Glutamatergic neuron (in vitro differentiated cells): Measurements from ENCODE around the gene KCNK15. TPM values are rescaled to one million over a fixed set of nuclear protein-coding genes. Genes with fewer than 3 reads are reported as not detected.

Source experiments
- DNase-seq: peaks from one replicate; pipeline ENCODE4 v3.0.0; 2022
- H3K27ac Mint-ChIP-seq: one replicate; pipeline ENCODE4 v1.8.0; 2020; ENCODE audit warnings: mild to moderate bottlenecking, mixed read lengths, inconsistent platforms; ENCODE audit not compliant: unreplicated experiment
- H3K27me3 Mint-ChIP-seq: one replicate; pipeline ENCODE4 v1.8.0; 2020; ENCODE audit warnings: mild to moderate bottlenecking, moderate library complexity, mixed read lengths, inconsistent platforms; ENCODE audit not compliant: unreplicated experiment
- H3K36me3 Mint-ChIP-seq: one replicate; pipeline ENCODE4 v1.8.0; 2020; ENCODE audit warnings: mild to moderate bottlenecking, mixed read lengths, inconsistent platforms; ENCODE audit not compliant: unreplicated experiment
- H3K4me1 Mint-ChIP-seq: one replicate; pipeline ENCODE4 v1.8.0; 2020; ENCODE audit warnings: mild to moderate bottlenecking, low read depth, mixed read lengths, inconsistent platforms; ENCODE audit not compliant: unreplicated experiment
- H3K4me3 Mint-ChIP-seq: one replicate; pipeline ENCODE4 v1.8.0; 2020; ENCODE audit warnings: mild to moderate bottlenecking, mixed read lengths, inconsistent platforms; ENCODE audit not compliant: unreplicated experiment
- H3K9me3 Mint-ChIP-seq: one replicate; pipeline ENCODE4 v1.8.0; 2020; ENCODE audit warnings: mild to moderate bottlenecking, moderate library complexity, mixed read lengths, inconsistent platforms; ENCODE audit not compliant: unreplicated experiment
- total RNA-seq: library from RNA; stranded (reverse); fragmentation: NEBNext Ultra II Directional; extraction: Animal tissue kit (Norgen Biotek cat#: 25700); gene quantifications from one replicate; pipeline ENCODE4 v1.2.1, GENCODE V29; 2021; ENCODE audit not compliant: unreplicated experiment
- TF ChIP-seq, protein P1 (sequence below): fragments of 200-600 bp; sonication (generic); IDR thresholded peaks from one replicate; pipeline ENCODE4 v1.5.0; 2021; ENCODE audit not compliant: partially characterized antibody, unreplicated experiment

The KCNK15 gene
- total RNA-seq, 1 donor from 2014 or later, result 0.22 TPM

GRCh38 chr20:44738813-44739477 is 6.7 kb upstream of the KCNK15 start:
- H3K36me3 Mint-ChIP-seq, result no peaks in the 10 kb centered on the region
- H3K4me1 Mint-ChIP-seq, result peaks cover 47% of the 10 kb centered on the region
- peak; percentile 59 for DNase-seq
- H3K9me3 Mint-ChIP-seq, result peaks cover 7% of the 10 kb centered on the region
- H3K27ac Mint-ChIP-seq, result peak overlapping the region; percentile 66
- peak overlapping the region; percentile 79 for H3K4me3 Mint-ChIP-seq
- peaks cover 13% of the 10 kb centered on the region for H3K27me3 Mint-ChIP-seq
- TF ChIP-seq, protein P1, sequence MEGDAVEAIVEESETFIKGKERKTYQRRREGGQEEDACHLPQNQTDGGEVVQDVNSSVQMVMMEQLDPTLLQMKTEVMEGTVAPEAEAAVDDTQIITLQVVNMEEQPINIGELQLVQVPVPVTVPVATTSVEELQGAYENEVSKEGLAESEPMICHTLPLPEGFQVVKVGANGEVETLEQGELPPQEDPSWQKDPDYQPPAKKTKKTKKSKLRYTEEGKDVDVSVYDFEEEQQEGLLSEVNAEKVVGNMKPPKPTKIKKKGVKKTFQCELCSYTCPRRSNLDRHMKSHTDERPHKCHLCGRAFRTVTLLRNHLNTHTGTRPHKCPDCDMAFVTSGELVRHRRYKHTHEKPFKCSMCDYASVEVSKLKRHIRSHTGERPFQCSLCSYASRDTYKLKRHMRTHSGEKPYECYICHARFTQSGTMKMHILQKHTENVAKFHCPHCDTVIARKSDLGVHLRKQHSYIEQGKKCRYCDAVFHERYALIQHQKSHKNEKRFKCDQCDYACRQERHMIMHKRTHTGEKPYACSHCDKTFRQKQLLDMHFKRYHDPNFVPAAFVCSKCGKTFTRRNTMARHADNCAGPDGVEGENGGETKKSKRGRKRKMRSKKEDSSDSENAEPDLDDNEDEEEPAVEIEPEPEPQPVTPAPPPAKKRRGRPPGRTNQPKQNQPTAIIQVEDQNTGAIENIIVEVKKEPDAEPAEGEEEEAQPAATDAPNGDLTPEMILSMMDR, result no peak

GRCh38 chr20:44739942-44740341 is 5.7 kb upstream of the KCNK15 start:
- TF ChIP-seq, protein P1, result no peak
- Mint-ChIP-seq H3K9me3 (peaks cover 7% of the 10 kb centered on the region), H3K4me1 (peaks cover 54% of the 10 kb centered on the region), H3K4me3 (no peak overlapping the region), H3K27ac (peak overlapping the region; percentile 44), H3K36me3 (no peaks in the 10 kb centered on the region), H3K27me3 (peaks cover 9% of the 10 kb centered on the region)
- no peak for DNase-seq

GRCh38 chr20:44742304-44743079 is 3.2 kb upstream of the KCNK15 start:
- Mint-ChIP-seq H3K27me3 (peaks cover 16% of the 10 kb centered on the region), H3K9me3 (peaks cover 15% of the 10 kb centered on the region), H3K4me3 (no peak overlapping the region), H3K36me3 (no peaks in the 10 kb centered on the region), H3K4me1 (peaks cover 57% of the 10 kb centered on the region), H3K27ac (no peak overlapping the region)
- no peak for DNase-seq
- TF ChIP-seq, protein P1, result no peak

- H3K27me3 Mint-ChIP-seq, result peaks cover 17% of the 10 kb centered on the region
- TF ChIP-seq, protein P1, result no peak
- DNase-seq, result no peak
- H3K4me1 Mint-ChIP-seq, result peaks cover 57% of the 10 kb centered on the region
- H3K36me3 Mint-ChIP-seq, result no peaks in the 10 kb centered on the region
- no peak overlapping the region for H3K27ac Mint-ChIP-seq
- H3K9me3 Mint-ChIP-seq, result peaks cover 14% of the 10 kb centered on the region
- H3K4me3 Mint-ChIP-seq, result no peak overlapping the region
Observed at GRCh38 chr20:44743080-44743701, 2.5 kb upstream of the KCNK15 start.
